AG20443 (cell line): ENCODE results near the gene SELENOP.
"Not testable (repeated sequence)": the region's sequence is repeated elsewhere in the genome, so short reads cannot be mapped to it uniquely, and the experiment has no call there.

Experiments
- DNase-seq: peaks from one replicate; pipeline ENCODE4 v3.0.0; 2012; ENCODE audit warnings: low spot score, mixed read lengths

The SELENOP gene

GRCh38 chr5:42826757-42827515 lies 15.2 kb upstream of the SELENOP start:
- DNase-seq, result no peak

GRCh38 chr5:42825422-42826148 lies 13.9 kb upstream of the SELENOP start:
- DNase-seq, result no peak

- no peak for DNase-seq
These were observed 12.8 kb upstream of the SELENOP start for GRCh38 chr5:42824347-42824976.

- no peak for DNase-seq
These were observed 10.9 kb upstream of the SELENOP start for GRCh38 chr5:42822548-42822947.

- no peak for DNase-seq
These were observed 8.1 kb upstream of the SELENOP start for GRCh38 chr5:42819745-42820144.

GRCh38 chr5:42816546-42816945 lies 4.9 kb upstream of the SELENOP start:
- DNase-seq, result not testable (repeated sequence)

GRCh38 chr5:42813533-42813932 lies 1.8 kb upstream of the SELENOP start:
- DNase-seq, result no peak

GRCh38 chr5:42812620-42813019 lies 928 bp upstream of the SELENOP start:
- no peak for DNase-seq

- no peak for DNase-seq
These were observed 680 bp downstream of the SELENOP start for GRCh38 chr5:42810834-42811590.

GRCh38 chr5:42808888-42809611 lies 2.6 kb downstream of the SELENOP start:
- DNase-seq, result no peak

GRCh38 chr5:42807722-42808447 lies 3.8 kb downstream of the SELENOP start:
- no peak for DNase-seq

- no peak for DNase-seq
These were observed 4.9 kb downstream of the SELENOP start for GRCh38 chr5:42806701-42807262.

- no peak for DNase-seq
These were observed 5.5 kb downstream of the SELENOP start for GRCh38 chr5:42806004-42806700.

GRCh38 chr5:42804717-42805339 lies 6.9 kb downstream of the SELENOP start:
- no peak for DNase-seq

GRCh38 chr5:42801516-42802166 lies 10.1 kb downstream of the SELENOP start:
- DNase-seq, result no peak

GRCh38 chr5:42800748-42801330 lies 10.9 kb downstream of the SELENOP start:
- DNase-seq, result no peak

GRCh38 chr5:42799668-42800114 lies 12.0 kb downstream of the SELENOP start:
- DNase-seq, result no peak

GRCh38 chr5:42799241-42799608 lies 12.5 kb downstream of the SELENOP start:
- no peak for DNase-seq
